ENCODE data around the gene PKHD1. TPM values are rescaled to one million over a fixed set of nuclear protein-coding genes. Genes with fewer than 3 reads are reported as not detected.

Gene PKHD1
- total RNA-seq, 1 experiment from 2014 or later, result 3.4 TPM

GRCh38 chr6:51640021-51640420, 447.4 kb downstream of the PKHD1 start:
- in situ Hi-C loops (cut with HindIII; ENCODE audit: low pct_unique_long_range_greater_than_20kb, low sequenced_read_pairs), result no loop called here
- no peak for DNase-seq (ENCODE audit: low read depth)

- in situ Hi-C loops (cut with HindIII; ENCODE audit: low pct_unique_long_range_greater_than_20kb, low sequenced_read_pairs), result no loop called here
- no peak for DNase-seq (ENCODE audit: low read depth)
Observed at GRCh38 chr6:51633424-51633823, 454.0 kb downstream of the PKHD1 start.

GRCh38 chr6:51630011-51630410, 457.4 kb downstream of the PKHD1 start:
- in situ Hi-C loops (cut with HindIII; ENCODE audit: low pct_unique_long_range_greater_than_20kb, low sequenced_read_pairs), result no loop called here
- no peak for DNase-seq (ENCODE audit: low read depth)

- DNase-seq (ENCODE audit: low read depth), result no peak
- in situ Hi-C loops (cut with HindIII; ENCODE audit: low pct_unique_long_range_greater_than_20kb, low sequenced_read_pairs), result no loop called here
Observed at GRCh38 chr6:51626391-51626790, 461.0 kb downstream of the PKHD1 start.

GRCh38 chr6:51625566-51625965, 461.8 kb downstream of the PKHD1 start:
- in situ Hi-C loops (cut with HindIII; ENCODE audit: low pct_unique_long_range_greater_than_20kb, low sequenced_read_pairs), result no loop called here
- no peak for DNase-seq (ENCODE audit: low read depth)

GRCh38 chr6:51620971-51621370, 466.4 kb downstream of the PKHD1 start:
- DNase-seq (ENCODE audit: low read depth), result no peak

GRCh38 chr6:51619042-51619799, 468.2 kb downstream of the PKHD1 start:
- peak; percentile 8 for DNase-seq (ENCODE audit: low read depth)
- in situ Hi-C loops (cut with HindIII; ENCODE audit: low pct_unique_long_range_greater_than_20kb, low sequenced_read_pairs), result no loop called here

More at GRCh38 chr6:51620971-51621370, 466.4 kb downstream of the PKHD1 start:
- in situ Hi-C loops (cut with HindIII; ENCODE audit: low pct_unique_long_range_greater_than_20kb, low sequenced_read_pairs), result no loop called here

GRCh38 chr6:51618563-51618962, 468.9 kb downstream of the PKHD1 start:
- in situ Hi-C loops (cut with HindIII; ENCODE audit: low pct_unique_long_range_greater_than_20kb, low sequenced_read_pairs), result no loop called here

GRCh38 chr6:51617751-51618150, 469.7 kb downstream of the PKHD1 start:
- no peak for DNase-seq (ENCODE audit: low read depth)
- in situ Hi-C loops (cut with HindIII; ENCODE audit: low pct_unique_long_range_greater_than_20kb, low sequenced_read_pairs), result no loop called here

More at GRCh38 chr6:51618563-51618962, 468.9 kb downstream of the PKHD1 start:
- DNase-seq (ENCODE audit: low read depth), result peak; percentile 17

- in situ Hi-C loops (cut with HindIII; ENCODE audit: low pct_unique_long_range_greater_than_20kb, low sequenced_read_pairs), result no loop called here
- no peak for DNase-seq (ENCODE audit: low read depth)
Observed at GRCh38 chr6:51616243-51616642, 471.2 kb downstream of the PKHD1 start.

GRCh38 chr6:51614725-51615124, 472.7 kb downstream of the PKHD1 start:
- DNase-seq (ENCODE audit: low read depth), result no peak
- in situ Hi-C loops (cut with HindIII; ENCODE audit: low pct_unique_long_range_greater_than_20kb, low sequenced_read_pairs), result no loop called here

- DNase-seq (ENCODE audit: low read depth), result no peak
- in situ Hi-C loops (cut with HindIII; ENCODE audit: low pct_unique_long_range_greater_than_20kb, low sequenced_read_pairs), result no loop called here
Observed at GRCh38 chr6:51613558-51613957, 473.9 kb downstream of the PKHD1 start.

- in situ Hi-C loops (cut with HindIII; ENCODE audit: low pct_unique_long_range_greater_than_20kb, low sequenced_read_pairs), result no loop called here
- no peak for DNase-seq (ENCODE audit: low read depth)
Observed at GRCh38 chr6:51608932-51609331, 478.5 kb downstream of the PKHD1 start.

- in situ Hi-C loops (cut with HindIII; ENCODE audit: low pct_unique_long_range_greater_than_20kb, low sequenced_read_pairs), result no loop called here
- DNase-seq (ENCODE audit: low read depth), result no peak
Observed at GRCh38 chr6:51608383-51608782, 479.0 kb downstream of the PKHD1 start.

GRCh38 chr6:51600514-51600913, 486.9 kb downstream of the PKHD1 start:
- DNase-seq (ENCODE audit: low read depth), result no peak
- in situ Hi-C loops (cut with HindIII; ENCODE audit: low pct_unique_long_range_greater_than_20kb, low sequenced_read_pairs), result no loop called here

- no peak for DNase-seq (ENCODE audit: low read depth)
- in situ Hi-C loops (cut with HindIII; ENCODE audit: low pct_unique_long_range_greater_than_20kb, low sequenced_read_pairs), result no loop called here
Observed at GRCh38 chr6:51598171-51598570, 489.2 kb downstream of the PKHD1 start.

- in situ Hi-C loops (cut with HindIII; ENCODE audit: low pct_unique_long_range_greater_than_20kb, low sequenced_read_pairs), result no loop called here
- no peak for DNase-seq (ENCODE audit: low read depth)
Observed at GRCh38 chr6:51594981-51595380, 492.4 kb downstream of the PKHD1 start.

- no peak for DNase-seq (ENCODE audit: low read depth)
- in situ Hi-C loops (cut with HindIII; ENCODE audit: low pct_unique_long_range_greater_than_20kb, low sequenced_read_pairs), result no loop called here
Observed at GRCh38 chr6:51585264-51585663, 502.1 kb downstream of the PKHD1 start.

- no peak for DNase-seq (ENCODE audit: low read depth)
- in situ Hi-C loops (cut with HindIII; ENCODE audit: low pct_unique_long_range_greater_than_20kb, low sequenced_read_pairs), result no loop called here
Observed at GRCh38 chr6:51584163-51584562, 503.2 kb downstream of the PKHD1 start.

GRCh38 chr6:51578994-51579393, 508.4 kb downstream of the PKHD1 start:
- no peak for DNase-seq (ENCODE audit: low read depth)
- in situ Hi-C loops (cut with HindIII; ENCODE audit: low pct_unique_long_range_greater_than_20kb, low sequenced_read_pairs), result no loop called here

Measured in Caki2 (cell line).